GM18858 (cell line): ENCODE results near the gene CERS4.
"Not testable (repeated sequence)": the region's sequence is repeated elsewhere in the genome, so short reads cannot be mapped to it uniquely, and the experiment has no call there.

Experiments used
- ATAC-seq: cut with Tn5 transposase; IDR thresholded peaks from one replicate; pipeline ENCODE4 v1.9.1; 2021; ENCODE audit not compliant: unreplicated experiment

CERS4 gene

GRCh38 chr19:8261347-8261746 is 52.2 kb downstream of the CERS4 start:
- no peak for ATAC-seq

- no peak for ATAC-seq
Observed at GRCh38 chr19:8261881-8262280, 52.7 kb downstream of the CERS4 start.

GRCh38 chr19:8262431-8262830 is 53.3 kb downstream of the CERS4 start:
- ATAC-seq: no peak

GRCh38 chr19:8264248-8264647 is 55.1 kb downstream of the CERS4 start:
- not testable (repeated sequence) for ATAC-seq

GRCh38 chr19:8265872-8266271 is 56.7 kb downstream of the CERS4 start:
- no peak for ATAC-seq

GRCh38 chr19:8269724-8270123 is 60.6 kb downstream of the CERS4 start:
- ATAC-seq: no peak

GRCh38 chr19:8276508-8276907 is 67.3 kb downstream of the CERS4 start:
- ATAC-seq: not testable (repeated sequence)

GRCh38 chr19:8291337-8291736 is 82.2 kb downstream of the CERS4 start:
- ATAC-seq: not testable (repeated sequence)

- ATAC-seq: no peak
Observed at GRCh38 chr19:8302357-8302691, 93.2 kb downstream of the CERS4 start.

GRCh38 chr19:8302734-8303133 is 93.6 kb downstream of the CERS4 start:
- no peak for ATAC-seq

- no peak for ATAC-seq
Observed at GRCh38 chr19:8304841-8305621, 95.9 kb downstream of the CERS4 start.

GRCh38 chr19:8305798-8306197 is 96.6 kb downstream of the CERS4 start:
- ATAC-seq: no peak

- no peak for ATAC-seq
Observed at GRCh38 chr19:8306235-8307054, 97.3 kb downstream of the CERS4 start.

GRCh38 chr19:8307400-8307964 is 98.3 kb downstream of the CERS4 start:
- no peak for ATAC-seq

GRCh38 chr19:8307965-8308866 is 99.0 kb downstream of the CERS4 start, which contains the start of gene CD320:
TSS of gene CD320 (minus strand) at chr19:8308358. CDS start at chr19:8308290, 68 bp downstream.
- peak; percentile 64 for ATAC-seq

GRCh38 chr19:8308891-8309291 is 99.7 kb downstream of the CERS4 start:
- ATAC-seq: no peak

GRCh38 chr19:8310342-8311055 is 101.3 kb downstream of the CERS4 start:
- ATAC-seq: no peak

- no peak for ATAC-seq
Observed at GRCh38 chr19:8311461-8312260, 102.5 kb downstream of the CERS4 start.
